ENCODE data around the gene TTC33.
"Not testable (repeated sequence)": the region's sequence is repeated elsewhere in the genome, so short reads cannot be mapped to it uniquely, and the experiment has no call there.

The TTC33 gene

DNA sequence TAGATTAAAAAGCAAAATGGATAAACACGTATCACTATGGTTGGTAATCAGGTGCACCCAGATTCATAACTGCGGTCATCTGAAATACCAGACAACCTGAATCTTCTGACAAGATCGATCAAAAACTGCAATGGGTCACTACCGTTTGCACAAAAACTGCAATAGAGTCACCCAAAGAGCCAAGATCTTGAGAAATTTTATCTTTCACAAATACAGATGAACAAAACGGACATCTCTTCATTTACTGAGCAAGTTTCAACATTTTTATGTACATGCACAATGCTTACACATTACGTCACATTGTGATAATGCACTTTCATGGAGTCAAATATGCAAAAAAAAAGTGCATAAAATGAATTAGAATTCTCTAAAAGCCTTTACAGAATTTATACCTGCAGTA, 23.8 kb upstream of the TTC33 start:
- DNase-seq (ENCODE audit: low read depth): no peak

DNA sequence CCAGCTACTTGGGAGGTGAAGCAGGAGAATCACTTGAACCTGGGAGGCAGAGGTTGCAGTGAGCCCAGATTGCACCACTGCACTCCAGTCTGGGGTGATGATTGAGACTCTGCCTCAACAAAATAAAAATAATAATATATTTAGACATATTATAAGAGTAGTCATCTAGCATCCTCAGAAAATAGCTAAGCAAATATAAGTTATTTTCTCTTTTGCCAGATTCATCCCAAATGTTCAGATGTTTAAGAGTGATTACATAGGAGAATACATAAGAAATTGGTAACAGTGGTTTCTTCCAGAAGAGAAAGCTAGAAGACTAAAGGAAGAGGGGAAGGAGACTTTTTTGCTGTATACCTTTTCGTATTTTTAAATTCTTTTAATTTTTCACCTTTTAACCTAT, 22.4 kb upstream of the TTC33 start:
- DNase-seq (ENCODE audit: low read depth): no peak

DNA sequence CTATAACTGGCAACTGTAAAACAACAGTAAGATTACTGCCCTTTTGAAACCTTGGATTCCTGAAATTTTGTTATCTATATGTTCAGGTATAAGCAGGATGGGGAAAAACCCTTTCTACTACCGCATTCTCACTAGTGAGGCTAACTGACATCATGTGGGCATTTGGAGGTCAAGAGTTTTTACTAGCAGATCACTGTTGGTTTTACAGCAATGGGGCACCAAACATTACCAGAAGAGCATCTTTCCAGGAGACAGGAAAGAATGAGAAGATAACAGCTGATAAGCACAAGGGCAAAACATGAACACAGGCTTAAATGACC, 20.9 kb upstream of the TTC33 start:
- no peak for DNase-seq (ENCODE audit: low read depth)

DNA sequence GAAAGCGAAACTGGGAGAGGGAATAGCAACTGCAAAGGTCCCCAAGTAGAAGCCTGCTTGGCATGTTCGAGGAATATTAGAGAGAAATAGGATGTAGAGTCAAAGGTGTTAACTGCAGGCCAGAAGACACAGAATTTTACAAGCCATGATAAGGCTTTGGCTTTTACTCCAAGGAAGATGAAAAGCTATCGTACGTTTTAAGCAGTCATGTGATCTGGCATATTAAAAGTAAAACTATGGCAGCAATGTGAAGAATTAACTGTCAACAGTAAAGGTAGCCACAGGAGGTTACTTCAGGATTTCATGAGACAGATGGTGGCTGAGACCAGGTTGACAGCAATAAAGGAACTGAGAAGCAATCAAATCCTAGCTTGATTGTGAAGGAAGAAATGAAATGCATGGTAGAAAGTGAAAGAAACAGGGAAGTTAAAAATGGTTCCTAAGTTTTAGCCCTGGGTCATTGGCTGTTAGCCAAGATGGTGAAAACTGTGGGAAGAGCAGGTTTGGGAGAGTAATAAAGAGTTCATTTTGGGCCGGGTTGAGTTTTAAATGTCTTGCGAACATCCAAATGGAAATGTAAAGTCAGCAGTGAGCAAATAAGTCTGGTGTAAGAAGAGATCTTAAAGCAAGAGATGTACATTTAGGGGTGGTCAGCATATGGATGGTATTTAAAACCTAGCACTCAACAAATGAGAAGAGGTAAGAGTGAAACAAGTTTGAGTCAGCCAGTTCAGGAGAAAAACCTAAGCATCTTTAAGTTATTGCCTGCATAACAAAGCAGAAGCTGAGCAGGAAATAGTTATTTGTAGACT, 20.3 kb upstream of the TTC33 start:
- no peak for DNase-seq (ENCODE audit: low read depth)

DNA sequence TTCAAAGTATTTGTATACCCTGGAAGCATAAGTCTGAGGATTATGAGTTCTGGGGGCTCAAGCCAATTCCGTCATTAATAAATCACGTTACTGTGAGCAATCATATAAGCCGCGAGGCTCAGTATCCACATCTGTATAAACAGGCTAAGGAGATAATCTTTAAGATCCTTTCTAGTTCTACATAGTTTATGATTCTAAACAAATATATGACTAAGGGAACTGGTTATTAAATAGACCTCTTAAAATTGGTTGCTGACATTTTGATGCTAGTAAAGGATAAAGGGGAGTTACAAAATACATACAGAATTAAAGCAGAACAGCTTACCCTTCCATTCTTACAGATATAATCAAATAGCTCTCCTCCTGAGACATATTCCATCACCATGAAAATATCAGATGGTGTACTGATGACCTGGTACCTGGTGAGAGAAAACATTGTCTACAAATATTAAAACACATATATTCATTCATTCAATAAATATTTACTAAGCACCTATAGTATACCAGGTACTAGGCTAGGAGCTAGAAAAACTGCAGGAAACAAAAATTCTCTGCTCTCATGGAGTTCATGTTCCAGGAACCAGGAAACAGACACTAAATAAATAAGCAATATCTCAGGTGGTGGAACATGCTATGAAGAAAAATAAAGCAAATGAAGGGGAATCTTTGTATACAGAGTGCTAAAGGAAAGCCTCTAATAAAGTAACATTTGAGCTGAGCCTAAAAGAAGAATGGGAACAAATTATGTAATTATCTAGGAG, 19.5 kb upstream of the TTC33 start:
- no peak for DNase-seq (ENCODE audit: low read depth)

DNA sequence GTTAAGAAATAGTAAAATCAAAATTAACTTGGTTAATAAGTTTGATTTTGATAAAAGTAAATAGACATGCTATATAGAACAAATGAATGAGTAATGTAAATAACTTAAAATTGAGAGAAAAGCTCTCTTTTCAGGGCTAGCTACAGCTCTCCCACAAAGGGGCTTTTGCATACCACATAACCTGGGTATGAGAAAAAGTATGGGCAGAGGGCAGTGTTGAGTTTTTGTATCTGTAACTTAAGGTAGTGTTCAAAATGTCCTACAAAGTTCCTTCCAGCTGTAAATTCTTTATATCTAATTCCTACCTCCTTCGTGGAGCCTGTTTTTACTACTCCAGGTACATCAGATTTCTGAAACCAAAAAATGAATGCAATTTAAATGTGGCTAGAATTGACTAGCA, 18.9 kb upstream of the TTC33 start:
- no peak for DNase-seq (ENCODE audit: low read depth)

DNA sequence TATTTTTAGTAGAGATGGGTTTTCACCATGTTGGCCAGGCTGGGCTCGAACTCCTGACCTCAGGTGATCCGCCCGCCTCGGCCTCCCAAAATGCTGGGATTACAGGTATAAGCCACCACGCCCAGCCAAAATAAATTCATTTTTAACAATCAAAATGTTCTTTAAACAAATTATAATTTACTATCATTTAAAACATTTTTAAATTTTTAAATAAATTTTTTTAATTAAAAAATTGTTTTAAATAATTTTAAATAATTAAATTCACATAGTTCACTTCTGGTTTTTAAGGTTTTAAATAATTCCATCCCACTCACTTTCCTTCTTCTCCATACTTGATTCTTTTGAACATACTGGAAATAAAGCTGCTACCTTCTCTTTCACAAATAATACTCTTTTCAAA, 15.0 kb upstream of the TTC33 start:
- DNase-seq (ENCODE audit: low read depth): no peak

DNA sequence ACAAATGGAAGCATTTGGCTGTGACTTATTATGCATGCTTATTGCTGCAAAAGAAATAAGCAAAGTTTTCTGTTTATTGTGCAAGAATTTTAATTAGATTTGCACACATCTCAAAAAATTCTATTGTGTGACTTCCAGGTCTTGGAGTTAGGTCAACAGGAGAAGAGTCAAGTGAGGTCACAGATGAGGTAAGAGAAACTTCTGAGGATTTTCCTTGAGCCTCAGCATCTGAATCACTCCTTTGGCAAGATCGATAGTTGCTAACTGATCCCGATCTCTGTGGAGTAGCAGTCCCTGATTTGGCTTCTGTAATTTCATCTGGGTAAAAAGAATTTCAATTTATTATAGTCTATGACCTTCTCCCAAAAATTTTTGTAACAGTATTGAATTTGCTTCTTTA, 6.9 kb upstream of the TTC33 start:
- peak; percentile 46 for DNase-seq (ENCODE audit: low read depth)

DNA sequence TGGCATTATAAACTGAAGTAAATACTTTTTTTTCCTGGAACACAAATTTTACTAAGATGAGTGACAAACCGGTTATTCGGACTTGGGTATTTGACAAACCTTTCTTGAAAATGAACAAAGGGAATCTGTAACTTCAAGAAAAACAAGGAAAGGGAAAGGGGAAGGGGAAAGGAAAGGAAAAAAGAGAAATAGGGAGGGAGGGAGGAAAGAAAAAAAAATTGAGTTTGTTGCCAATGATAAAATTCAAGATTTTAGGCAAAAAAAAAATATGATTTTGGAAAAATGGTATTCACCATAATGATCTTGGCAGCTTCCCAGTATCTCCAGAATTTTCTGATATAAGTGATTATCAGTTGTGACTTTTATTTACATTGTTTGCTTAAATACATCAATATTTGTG, 1.6 kb upstream of the TTC33 start:
- no peak for DNase-seq (ENCODE audit: low read depth)

DNA sequence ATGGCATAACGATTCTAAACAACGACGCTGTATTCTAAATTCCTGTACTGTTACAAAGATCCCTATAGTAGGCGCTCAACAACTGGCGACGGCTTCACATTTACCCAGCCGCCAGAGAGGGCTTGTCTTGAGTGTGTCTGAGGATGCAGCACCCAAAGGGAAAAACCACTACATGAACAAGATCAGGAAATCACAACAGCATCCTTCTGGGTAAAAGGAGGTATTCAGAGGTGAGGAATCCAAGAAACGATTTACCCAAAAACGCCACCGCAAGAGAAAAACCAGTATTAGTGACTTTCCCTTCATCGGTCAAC, 711 bp downstream of the TTC33 start:
- DNase-seq (ENCODE audit: low read depth): peak; percentile 80

DNA sequence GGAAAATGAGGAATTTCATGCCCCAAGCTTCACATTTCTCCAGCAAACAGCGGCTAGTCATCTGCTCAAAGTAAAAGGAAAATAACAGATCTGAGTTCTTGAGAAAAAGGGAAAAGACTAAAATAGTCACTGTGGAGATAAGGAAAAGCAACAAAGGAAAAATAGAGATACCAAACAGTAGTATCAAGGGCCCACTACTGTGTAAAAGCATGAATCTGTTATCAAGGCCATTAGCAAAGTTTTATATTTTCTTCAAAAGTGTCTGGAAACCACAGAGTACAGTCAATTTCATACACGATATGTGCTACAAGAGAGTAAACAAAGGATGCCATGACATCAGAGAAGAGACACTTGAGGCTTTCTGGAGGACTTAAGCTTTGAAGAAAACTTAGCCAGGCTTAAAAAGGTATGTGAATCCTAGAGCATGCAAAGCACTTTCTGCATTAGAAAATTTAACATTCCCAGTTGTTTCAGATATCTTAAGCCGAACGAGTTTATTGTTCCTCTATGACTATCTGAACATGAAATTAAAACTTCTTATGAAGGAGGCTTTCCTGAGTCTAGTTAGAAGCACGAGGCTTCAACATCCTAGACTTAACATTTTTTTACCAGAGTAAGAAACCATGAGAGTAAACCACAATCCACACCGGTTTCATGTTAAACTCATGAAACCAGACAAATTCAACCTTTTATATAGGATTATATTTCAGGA, 1.2 kb downstream of the TTC33 start:
- peak; percentile 28 for DNase-seq (ENCODE audit: low read depth)

DNA sequence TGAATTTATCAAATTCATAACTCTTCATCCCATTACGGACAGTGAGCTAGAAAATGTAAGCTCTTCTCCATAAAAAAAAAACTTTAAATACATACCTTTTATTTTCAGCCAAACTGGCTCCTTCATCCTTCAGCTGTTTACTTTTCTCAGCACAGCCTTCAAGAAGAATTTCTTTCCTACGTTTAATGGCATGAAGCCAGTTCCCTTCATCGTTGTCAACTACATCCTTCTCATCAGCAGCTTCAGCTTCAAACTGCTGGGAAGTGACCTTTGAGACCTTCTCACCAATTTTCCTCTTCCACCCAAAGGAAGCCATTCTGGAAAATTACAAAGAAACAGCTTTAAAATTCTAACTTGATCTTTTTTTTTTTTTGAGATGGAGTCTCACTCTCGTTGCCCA, 9.1 kb downstream of the TTC33 start:
- no peak for DNase-seq (ENCODE audit: low read depth)

DNA sequence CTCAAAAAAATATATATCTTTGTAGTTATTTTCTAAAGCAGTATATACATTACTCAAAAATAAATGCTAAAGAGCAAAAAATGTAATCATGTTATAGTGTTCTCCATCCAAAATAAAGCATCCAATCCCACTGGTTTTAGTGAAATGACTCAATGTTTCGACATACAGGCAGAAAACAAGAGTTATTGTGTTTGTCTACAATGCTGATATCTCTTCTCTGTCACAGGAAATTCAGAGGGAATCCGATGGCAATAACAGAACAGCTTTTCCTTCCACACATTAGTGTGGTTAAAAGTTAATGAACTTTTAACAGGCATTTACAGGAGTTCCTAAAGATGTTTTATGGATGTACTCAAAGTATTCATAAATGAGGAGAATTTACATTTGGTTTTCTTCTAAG, 12.0 kb downstream of the TTC33 start:
- DNase-seq (ENCODE audit: low read depth): no peak

DNA sequence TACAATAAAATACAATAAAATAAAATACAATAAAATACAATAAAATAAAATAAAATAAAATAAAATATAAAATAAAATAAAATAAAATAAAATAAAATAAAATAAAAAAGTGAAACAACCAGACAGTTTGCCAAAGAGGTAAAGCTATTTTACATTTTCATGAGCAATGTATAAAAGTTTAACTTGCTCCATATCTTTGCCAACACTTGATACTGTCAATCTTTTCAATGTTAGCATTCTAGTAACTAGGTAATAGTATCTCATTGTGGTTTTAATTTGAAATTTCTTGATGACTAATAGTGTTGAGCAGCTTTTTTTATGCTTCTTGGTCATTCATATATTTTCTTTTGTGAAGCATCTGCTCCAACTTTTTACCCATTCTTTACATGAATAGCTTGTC, 17.3 kb downstream of the TTC33 start:
- DNase-seq (ENCODE audit: low read depth): no peak

DNA sequence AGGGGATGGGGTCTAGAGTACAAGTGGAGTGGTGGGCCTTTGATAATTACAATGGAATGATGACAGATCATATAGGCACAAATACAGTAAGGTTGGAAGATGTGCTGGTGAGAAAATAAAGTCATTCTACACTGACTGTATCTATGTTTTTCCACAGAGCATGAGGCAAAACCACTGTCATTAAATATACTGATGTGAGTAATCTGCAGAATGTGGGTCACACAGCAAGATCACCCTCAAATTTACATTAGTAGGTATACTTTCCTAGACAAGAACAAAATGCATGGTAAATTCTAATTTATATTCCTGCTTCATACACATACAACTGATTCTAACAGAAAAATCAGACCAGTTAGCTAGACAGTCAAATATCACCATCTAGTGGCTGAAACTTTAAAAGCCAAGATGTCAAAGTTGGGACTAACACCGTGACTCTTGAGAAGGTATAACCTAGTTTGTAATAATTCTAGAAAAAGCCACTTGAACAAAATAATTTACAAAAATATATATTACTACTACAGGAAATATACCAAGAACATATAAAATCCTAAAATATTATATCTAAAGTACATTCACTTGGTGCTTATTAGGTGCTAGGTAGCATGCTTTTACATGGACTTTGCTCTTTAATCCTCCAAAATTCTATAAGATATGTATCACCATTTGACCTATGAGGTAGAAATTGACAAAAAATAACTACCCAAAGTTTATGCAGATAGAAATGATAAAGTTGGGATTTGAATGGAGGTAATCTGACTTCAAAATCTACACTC, 19.5 kb downstream of the TTC33 start:
- peak; percentile 42 for DNase-seq (ENCODE audit: low read depth)

DNA sequence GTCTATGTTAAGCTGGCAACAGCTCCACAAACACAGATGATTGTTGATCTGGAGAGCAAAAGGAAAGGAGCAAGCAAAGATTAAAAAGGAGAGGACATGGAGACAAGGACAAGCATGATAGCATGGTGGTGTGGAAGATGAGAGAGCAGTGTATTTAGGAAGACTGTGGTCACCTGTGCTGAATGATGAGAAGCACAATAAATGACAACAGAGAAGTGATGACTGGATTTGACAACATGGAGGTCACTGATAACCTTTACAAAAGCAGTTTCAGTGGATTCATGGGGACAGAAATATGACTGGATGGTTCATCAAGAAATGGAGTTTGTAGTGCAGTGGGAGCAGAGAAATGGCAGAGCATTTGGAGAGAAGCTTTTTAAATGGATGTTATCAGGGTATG, 20.2 kb downstream of the TTC33 start:
- no peak for DNase-seq (ENCODE audit: low read depth)

DNA sequence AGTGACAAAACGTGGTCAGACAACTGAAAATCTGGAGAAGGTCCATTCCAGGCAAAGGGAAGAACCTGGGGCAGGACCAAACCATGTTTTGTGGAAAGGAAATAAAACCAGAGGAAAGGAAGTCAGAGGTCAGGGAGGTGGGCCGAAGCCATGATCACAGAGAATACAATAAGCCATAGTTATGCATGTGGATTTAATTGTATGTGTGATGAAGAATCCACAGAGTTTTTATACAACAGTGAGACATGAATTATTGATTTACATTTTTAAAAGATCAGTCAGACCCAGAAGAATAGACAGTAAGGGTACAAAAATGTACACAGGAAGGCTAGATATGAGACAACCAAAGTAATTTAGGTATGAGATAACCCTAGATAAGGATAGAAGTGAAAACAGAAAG, 20.8 kb downstream of the TTC33 start:
- no peak for DNase-seq (ENCODE audit: low read depth)

DNA sequence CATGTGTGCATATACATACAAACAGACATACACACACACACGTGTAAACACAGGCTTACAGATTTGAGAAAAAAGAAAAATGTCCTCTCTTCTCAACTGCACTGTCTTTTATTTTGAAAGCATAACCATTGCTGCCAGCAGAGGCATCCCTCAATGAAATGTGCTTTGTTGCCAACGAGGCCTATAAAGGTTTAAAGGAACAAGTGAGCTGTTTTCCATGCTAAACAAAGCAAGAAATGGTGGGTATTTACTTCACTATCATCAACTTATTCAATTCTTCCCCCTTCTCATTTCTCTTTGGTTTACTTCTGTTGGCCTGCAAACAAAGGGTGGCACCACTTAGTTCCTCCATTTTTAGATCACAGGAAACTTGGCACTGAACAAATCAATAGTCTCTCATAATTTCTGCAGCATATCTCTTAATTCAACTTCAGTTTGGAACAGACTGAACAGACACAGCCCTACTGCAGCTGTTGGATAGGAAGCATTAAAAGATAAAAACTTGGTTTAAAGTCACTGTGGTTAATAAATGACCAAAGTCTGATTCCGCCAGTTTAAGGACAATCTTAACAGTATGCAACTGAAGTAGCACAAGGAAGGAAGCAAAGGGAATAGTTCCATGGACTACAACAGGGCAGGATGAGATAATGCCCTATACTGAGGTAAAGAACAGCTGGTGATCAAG, 21.7 kb downstream of the TTC33 start:
- no peak for DNase-seq (ENCODE audit: low read depth)

DNA sequence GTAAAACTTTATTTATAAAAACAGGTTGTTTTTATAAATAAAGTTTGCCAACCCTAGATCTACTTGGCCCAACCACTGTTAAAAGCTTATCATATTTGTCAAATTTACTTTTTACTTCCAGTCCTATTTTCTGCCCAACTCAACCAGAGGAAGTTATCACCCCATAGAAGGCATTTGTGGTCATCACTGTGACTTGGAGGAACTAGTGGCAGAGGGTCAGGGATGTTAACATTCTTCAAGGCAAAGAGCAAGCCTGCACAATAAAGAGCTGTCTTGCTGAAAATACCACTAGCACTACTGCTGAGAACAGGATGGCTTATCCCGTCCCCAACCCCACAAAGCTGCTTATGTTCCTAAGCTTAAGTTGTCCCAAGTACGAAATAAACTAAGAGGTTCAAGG, 22.3 kb downstream of the TTC33 start:
- no peak for DNase-seq (ENCODE audit: low read depth)

DNA sequence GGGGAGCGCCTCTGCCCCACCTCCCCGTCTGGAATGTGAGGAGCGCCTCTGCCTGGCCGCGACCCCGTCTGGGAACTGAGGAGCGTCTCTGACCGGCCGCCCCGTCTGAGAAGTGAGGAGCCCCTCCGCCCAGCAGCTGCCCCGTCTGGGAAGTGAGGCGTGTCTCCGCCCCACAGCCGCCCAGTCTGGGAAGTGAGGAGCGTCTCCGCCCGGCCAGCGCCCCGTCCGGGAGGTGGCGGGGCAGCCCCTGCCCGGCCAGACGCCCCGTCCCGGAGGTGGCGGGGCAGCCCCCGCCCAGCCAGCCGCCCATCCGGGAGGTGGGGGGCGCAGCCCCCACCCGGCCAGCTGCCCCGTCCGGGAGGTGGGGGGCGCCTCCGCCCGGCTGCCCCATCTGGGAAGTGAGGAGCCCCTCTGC, 33.3 kb downstream of the TTC33 start:
- DNase-seq (ENCODE audit: low read depth): not testable (repeated sequence)

DNA sequence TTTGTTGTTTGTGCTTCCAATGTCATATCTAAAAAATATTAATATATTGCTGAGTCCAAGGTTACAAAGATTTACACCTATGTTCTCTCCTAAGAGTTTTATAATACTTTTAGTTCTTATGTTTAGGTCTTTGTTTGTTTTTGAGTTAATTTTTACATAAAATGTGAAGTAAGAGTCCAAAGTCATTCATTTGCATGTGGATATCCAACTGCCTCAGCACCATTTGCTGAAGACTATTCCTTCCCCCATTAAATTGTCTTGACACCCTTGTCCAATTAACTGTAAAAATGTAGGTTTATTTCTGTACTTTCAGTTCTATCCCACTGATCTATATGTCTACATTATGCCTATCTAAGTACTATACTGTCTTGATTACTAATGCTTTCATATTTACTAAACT, 35.7 kb downstream of the TTC33 start:
- DNase-seq (ENCODE audit: low read depth): no peak

DNA sequence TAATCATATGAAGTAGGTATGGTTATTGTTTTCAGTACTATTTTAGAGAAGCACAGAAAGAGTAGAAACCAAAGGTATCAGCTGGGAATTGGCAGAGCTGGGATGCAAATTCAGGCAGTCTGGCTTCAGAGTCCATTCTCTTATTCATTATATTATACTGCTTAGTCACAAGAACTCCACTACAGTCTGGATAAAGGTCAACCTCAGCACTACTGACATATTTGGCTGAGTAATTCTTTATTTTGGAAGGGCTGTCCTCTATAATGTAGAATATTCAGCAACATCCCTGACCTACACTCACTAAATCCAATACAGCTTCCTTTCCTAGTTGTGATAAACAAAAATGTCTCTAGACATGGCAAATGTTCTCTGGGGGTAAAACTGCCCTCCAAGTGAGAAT, 38.5 kb downstream of the TTC33 start:
- DNase-seq (ENCODE audit: low read depth): peak; percentile 73
